Measurements from ENCODE around the gene EHD2. TPM values are rescaled to one million over a fixed set of nuclear protein-coding genes. Genes with fewer than 3 reads are reported as not detected.
A peak's percentile ranks its signal among the peaks of the same experiment; 100 is the strongest.

The EHD2 gene
- total RNA-seq, 1 donor from 2014 or later = 0.49 TPM

DNA sequence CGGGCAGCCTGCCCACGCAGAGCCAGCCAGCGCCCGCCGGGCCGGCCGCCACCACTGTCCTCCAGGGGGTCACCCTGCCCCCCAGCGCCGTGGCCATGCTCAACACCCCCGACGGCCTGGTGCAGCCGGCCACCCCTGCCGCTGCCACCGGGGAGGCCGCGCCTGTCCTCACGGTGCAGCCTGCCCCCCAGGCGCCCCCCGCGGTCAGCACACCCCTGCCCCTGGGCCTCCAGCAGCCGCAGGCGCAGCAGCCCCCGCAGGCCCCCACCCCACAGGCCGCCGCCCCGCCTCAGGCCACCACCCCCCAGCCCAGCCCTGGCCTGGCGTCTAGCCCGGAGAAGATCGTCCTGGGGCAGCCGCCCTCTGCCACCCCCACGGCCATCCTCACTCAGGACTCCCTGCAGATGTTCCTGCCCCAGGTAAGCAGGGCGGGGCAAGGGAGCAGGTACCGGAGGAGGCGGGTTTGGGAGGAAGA lies 32.3 kb upstream of the EHD2 start:
- Mint-ChIP-seq H3K27ac (no peak overlapping the region), H3K4me3 (no peak overlapping the region), H3K4me1 (no peaks in the 10 kb centered on the region), H3K27me3 (no peaks in the 10 kb centered on the region), H3K9me3 (no peaks in the 10 kb centered on the region), H3K36me3 (ENCODE audit: low read depth) (peaks cover 18% of the 10 kb centered on the region)
- DNase-seq = no peak
- intact Hi-C loops (cut with micrococcal nuclease) = no loop called here

DNA sequence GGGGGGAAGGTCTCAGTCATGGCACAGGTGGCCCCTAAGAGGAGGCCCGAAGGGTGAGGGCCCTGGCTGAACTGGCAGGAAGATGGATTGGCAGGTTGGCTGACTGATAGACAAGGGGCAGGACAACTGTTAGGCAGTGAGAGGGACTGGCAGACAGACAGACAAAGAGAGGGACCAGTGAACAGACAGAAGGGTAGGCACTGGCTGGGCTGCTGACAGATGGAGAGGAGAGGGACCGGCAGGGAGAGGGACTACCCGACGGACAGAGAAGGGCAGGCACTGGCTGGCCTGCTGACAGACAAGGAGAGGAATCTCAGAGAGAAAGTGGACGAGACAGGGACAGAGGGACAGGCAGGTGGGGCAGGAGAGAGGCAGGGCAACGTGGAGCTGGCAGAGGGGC lies 31.8 kb upstream of the EHD2 start:
- intact Hi-C loops (cut with micrococcal nuclease) = no loop called here
- Mint-ChIP-seq H3K4me1 (no peaks in the 10 kb centered on the region), H3K36me3 (ENCODE audit: low read depth) (peaks cover 18% of the 10 kb centered on the region), H3K27ac (no peak overlapping the region), H3K9me3 (no peaks in the 10 kb centered on the region), H3K4me3 (no peak overlapping the region), H3K27me3 (no peaks in the 10 kb centered on the region)
- no peak for DNase-seq

DNA sequence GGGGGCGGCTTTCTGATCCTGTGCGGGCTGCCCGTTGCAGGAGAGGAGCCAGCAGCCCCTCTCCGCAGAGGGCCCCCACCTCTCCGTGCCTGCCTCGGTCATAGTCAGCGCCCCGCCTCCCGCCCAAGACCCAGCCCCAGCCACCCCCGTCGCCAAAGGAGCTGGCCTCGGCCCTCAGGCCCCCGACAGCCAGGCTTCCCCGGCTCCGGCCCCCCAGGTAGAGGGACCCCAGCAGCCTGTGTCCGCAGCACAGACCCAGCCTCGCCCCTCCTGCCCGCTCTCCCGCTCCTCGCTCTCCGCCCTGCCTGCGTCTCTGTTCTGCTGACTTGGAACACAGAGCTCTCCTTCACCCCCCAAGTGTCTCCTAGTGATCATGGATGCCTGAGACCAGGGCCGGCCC lies 31.3 kb upstream of the EHD2 start:
- intact Hi-C loops (cut with micrococcal nuclease) = no loop called here
- Mint-ChIP-seq H3K27me3 (no peaks in the 10 kb centered on the region), H3K4me3 (no peak overlapping the region), H3K9me3 (no peaks in the 10 kb centered on the region), H3K27ac (no peak overlapping the region), H3K36me3 (ENCODE audit: low read depth) (peaks cover 13% of the 10 kb centered on the region), H3K4me1 (no peaks in the 10 kb centered on the region)
- DNase-seq = no peak

DNA sequence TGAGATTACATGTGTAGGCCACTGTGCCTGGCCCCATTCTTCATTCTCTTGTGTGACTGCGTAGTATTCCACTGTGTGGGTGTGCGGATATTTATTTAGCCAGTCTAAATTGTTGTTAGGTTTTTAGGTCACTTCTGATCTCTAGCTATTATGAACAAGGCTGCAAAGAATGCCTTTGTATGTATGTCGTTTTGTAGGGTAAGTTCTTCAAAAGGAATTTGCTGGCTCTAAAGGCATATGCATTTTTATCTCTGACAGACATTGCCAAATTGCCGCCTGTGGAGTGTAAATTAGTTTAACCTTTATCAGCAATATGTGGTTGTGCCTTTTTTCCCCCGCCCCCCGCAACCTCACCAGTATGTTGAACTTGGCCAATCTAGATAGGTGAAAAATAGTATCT lies 30.3 kb upstream of the EHD2 start:
- Mint-ChIP-seq H3K27ac (peak overlapping the region; percentile 34), H3K4me1 (no peaks in the 10 kb centered on the region), H3K4me3 (no peak overlapping the region), H3K9me3 (no peaks in the 10 kb centered on the region), H3K27me3 (no peaks in the 10 kb centered on the region), H3K36me3 (ENCODE audit: low read depth) (peaks cover 11% of the 10 kb centered on the region)
- intact Hi-C loops (cut with micrococcal nuclease) = no loop called here
- no peak for DNase-seq

DNA sequence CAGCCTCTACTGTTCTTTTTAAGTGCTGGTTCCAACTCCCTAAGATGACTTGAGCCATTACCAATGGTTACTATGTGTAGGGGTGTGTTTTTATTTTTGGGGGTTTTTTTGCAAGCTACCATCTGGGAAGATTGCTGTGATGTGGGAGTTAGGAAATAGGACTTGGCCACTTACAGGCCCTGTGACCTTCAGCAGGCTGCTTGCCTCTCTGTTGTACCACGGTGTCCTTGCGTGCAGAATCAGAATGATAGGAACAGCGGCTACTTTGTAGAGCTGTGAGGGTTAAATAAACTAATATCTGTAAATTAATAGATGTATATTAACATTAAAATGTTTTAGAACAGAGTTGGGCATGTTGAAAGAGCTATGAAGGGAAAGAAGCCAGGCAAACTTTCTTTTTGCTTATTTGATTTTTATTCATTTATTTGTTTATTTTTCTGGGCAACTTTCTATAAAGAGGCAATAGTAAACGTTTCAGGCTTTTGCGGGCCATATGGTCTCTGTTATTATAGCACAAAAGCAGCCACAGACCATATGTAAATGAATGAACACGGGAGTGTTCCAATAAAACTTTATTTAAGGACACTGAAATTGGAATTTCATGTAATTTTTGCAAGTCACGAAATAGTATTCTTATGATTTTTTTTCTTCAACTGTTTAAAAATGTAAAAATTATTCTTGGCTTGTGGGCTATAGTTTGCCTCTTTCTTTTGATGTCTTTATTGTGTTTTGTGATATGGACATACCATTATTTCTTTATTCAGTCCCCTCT lies 26.4 kb upstream of the EHD2 start:
- no peaks in the 10 kb centered on the region for H3K27me3 Mint-ChIP-seq
- intact Hi-C loops (cut with micrococcal nuclease) = no loop called here
- H3K27ac Mint-ChIP-seq = no peak overlapping the region
- DNase-seq = no peak
- H3K4me1 Mint-ChIP-seq = no peaks in the 10 kb centered on the region
- no peaks in the 10 kb centered on the region for H3K9me3 Mint-ChIP-seq
- H3K36me3 Mint-ChIP-seq (ENCODE audit: low read depth) = peaks cover 7% of the 10 kb centered on the region
- no peak overlapping the region for H3K4me3 Mint-ChIP-seq

DNA sequence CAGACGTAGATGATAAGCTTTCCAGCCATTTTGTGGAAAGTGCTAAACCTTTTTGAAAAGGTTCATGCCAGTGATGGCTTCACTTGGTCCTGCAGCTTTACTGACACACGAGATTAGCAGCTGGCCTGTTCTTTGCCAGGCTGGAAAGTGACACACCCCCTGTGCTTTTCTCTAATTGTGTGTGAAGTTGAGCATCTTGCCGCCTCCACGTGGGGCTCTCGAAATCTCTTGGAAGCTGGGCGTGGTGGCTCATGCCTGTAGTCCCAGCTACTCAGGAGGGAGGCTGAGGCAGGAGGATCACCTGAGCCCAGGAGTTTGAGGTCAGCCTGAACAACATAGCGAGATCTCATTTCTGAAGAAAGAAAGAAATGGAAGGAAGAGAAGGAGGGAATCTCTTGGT lies 25.3 kb upstream of the EHD2 start:
- no peak overlapping the region for H3K4me3 Mint-ChIP-seq
- no peaks in the 10 kb centered on the region for H3K4me1 Mint-ChIP-seq
- no peak overlapping the region for H3K27ac Mint-ChIP-seq

DNA sequence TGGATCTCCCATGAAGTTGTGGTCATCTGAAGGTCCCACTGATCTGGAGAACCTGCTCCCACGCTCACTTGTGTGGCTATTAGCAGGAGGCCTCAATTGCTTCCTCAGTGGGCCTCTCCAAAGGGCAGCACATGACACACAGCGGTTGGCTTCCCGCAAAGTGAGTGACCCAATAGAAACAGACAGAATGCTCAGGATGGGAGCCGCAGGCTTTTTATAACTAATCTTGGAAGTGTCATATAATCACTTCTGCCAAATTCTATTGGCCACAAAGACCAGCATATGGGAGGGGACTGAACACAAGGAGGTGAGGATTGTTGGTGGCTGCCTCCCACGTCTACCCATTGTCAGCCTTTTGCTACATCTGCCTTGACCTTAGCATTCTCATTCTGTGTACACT lies 22.1 kb upstream of the EHD2 start:
- H3K27me3 Mint-ChIP-seq = no peaks in the 10 kb centered on the region
- no peaks in the 10 kb centered on the region for H3K4me1 Mint-ChIP-seq
- intact Hi-C loops (cut with micrococcal nuclease) = no loop called here
- DNase-seq = no peak
- no peaks in the 10 kb centered on the region for H3K9me3 Mint-ChIP-seq
- peaks cover 12% of the 10 kb centered on the region for H3K36me3 Mint-ChIP-seq (ENCODE audit: low read depth)
- H3K27ac Mint-ChIP-seq = no peak overlapping the region
- no peak overlapping the region for H3K4me3 Mint-ChIP-seq

More for the DNA sequence above, 25.3 kb upstream of the EHD2 start:
- intact Hi-C loops (cut with micrococcal nuclease) = no loop called here
- no peaks in the 10 kb centered on the region for H3K9me3 Mint-ChIP-seq
- DNase-seq = no peak
- H3K36me3 Mint-ChIP-seq (ENCODE audit: low read depth) = peaks cover 6% of the 10 kb centered on the region
- no peaks in the 10 kb centered on the region for H3K27me3 Mint-ChIP-seq

DNA sequence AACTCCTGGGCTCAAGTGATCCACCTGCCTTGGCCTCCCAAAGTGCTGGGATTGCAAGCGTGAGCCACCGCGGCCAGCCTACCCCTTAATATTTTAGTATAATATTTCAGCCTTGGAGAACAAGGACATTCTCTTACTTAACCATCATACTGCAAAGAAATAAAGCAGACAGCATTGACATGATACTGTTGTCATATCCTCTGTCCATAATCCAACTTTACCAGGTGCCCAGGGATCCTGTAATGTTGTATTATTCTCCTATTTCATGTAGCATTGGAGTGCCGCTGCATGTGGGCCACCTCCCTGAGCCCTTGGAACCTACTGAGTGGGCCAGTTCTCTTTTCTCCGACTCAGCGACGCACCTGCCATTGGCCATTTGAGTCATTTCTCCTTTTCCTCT lies 21.4 kb upstream of the EHD2 start:
- Mint-ChIP-seq H3K36me3 (ENCODE audit: low read depth) (peaks cover 12% of the 10 kb centered on the region), H3K9me3 (no peaks in the 10 kb centered on the region), H3K4me1 (no peaks in the 10 kb centered on the region), H3K27ac (no peak overlapping the region), H3K27me3 (no peaks in the 10 kb centered on the region), H3K4me3 (no peak overlapping the region)
- no peak for DNase-seq
- intact Hi-C loops (cut with micrococcal nuclease) = no loop called here

DNA sequence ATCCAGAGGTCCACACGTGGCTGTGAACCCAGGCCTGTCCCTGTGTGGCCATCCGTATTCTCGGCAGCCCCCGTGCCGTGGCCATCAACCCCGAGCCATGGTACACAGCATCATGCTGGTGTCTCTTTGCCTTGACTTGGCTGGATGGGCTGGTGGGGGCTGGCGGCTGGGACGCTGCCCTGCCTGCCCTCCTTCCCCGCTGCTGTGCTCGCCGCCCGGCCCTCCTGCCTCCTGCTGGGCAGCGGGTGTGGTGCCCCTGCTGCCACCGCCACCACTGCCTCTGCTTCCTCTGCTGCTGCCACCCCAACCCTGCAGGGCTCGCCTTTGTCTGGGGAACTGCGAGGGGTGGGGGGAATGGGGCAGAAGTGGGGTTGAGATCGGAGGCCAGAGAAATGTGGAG lies 19.7 kb upstream of the EHD2 start:
- DNase-seq = no peak
- Mint-ChIP-seq H3K4me1 (no peaks in the 10 kb centered on the region), H3K4me3 (no peak overlapping the region), H3K9me3 (no peaks in the 10 kb centered on the region), H3K27ac (no peak overlapping the region), H3K36me3 (ENCODE audit: low read depth) (peaks cover 12% of the 10 kb centered on the region), H3K27me3 (no peaks in the 10 kb centered on the region)
- intact Hi-C loops (cut with micrococcal nuclease) = no loop called here

DNA sequence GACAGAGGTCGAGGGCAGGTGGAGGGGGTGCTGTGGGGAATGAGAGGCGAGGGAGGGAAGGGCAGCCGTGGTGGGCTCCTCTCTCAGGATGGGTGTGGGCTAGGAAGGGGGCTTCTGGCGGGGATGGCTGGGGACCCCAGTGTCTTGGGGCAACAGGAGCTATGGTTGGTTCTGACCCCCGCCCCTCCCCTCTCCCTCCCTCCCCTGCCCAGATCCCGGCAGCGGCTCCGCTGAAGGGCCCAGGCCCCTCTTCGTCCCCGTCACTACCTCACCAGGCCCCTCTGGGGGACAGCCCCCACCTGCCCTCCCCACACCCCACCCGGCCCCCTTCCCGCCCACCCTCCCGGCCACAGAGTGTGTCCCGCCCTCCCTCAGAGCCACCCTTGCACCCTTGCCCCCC lies 19.3 kb upstream of the EHD2 start:
- Mint-ChIP-seq H3K27ac (no peak overlapping the region), H3K27me3 (no peaks in the 10 kb centered on the region), H3K4me1 (no peaks in the 10 kb centered on the region), H3K4me3 (no peak overlapping the region), H3K9me3 (no peaks in the 10 kb centered on the region), H3K36me3 (ENCODE audit: low read depth) (peaks cover 12% of the 10 kb centered on the region)
- DNase-seq = no peak
- intact Hi-C loops (cut with micrococcal nuclease) = no loop called here

DNA sequence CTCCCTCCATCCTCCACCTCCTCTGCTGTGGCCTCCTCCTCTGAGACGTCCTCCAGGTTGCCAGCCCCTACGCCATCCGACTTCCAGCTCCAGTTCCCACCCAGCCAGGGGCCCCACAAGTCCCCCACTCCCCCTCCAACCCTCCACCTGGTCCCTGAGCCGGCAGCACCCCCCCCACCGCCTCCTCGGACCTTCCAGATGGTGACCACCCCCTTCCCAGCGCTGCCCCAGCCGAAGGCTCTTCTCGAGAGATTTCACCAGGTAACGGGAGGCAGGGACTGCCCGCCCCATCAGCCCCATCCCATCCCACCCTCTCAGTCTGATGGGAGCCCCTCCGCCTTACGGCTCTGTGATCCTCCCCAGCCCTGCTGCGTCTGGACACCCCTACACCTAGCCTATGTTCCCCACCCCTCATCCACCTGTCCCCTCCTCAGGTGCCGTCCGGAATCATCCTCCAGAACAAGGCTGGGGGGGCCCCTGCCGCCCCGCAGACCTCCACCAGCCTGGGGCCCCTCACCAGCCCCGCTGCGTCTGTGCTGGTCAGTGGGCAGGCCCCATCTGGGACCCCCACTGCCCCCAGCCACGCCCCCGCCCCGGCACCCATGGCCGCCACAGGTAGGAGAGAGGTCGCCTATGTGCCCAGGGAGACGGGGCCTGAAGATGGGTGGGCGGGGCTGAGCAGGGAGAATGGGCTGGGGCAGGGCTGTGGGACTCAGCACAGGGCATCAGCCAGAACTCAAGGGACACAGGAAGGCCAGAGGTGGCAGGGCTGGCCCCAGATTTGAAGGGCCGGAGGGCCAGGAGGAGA lies 18.6 kb upstream of the EHD2 start:
- DNase-seq = no peak
- H3K27me3 Mint-ChIP-seq = no peaks in the 10 kb centered on the region
- H3K4me1 Mint-ChIP-seq = no peaks in the 10 kb centered on the region
- peaks cover 14% of the 10 kb centered on the region for H3K36me3 Mint-ChIP-seq (ENCODE audit: low read depth)
- intact Hi-C loops (cut with micrococcal nuclease) = loop anchor here (5.0 kb wide), 1 partner anchor 92 kb away; no protein-coding TSS in a partner anchor
- no peak overlapping the region for H3K4me3 Mint-ChIP-seq
- H3K27ac Mint-ChIP-seq = no peak overlapping the region
- no peaks in the 10 kb centered on the region for H3K9me3 Mint-ChIP-seq

DNA sequence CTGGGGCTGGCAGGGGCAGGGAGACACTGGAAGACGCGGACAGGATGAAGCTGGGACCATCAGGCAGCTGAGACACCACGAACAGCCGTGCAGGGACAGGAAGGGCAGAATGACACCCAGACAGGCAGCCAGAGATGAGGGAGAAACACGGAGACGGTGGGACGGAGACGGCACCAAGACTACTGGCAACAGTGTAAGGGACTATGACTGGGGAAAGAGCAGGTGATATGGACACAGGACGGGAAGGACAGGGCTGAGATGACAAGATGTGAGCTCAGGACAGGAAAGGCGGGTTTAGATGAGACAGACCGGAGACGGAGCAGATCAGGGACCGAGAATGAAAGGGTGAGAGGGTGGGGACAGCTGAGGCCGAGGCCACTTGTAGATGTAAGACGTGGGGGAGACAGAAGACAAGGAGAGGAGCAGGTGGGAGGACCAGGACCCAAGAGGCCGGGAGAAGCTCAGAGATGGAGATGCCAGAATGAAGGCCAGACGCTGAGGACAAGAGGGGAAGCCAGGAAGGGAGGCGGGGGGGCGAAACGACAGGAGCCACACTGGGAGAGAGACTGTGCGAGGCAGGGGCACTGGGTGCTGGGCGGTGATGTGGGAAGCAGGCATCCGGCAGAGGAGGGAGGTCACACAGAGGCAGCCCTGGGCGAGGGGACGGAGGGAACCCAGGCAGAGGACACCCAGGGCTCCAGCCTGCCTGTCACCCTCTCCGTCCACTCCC lies 17.5 kb upstream of the EHD2 start:
- DNase-seq = no peak
- H3K36me3 Mint-ChIP-seq (ENCODE audit: low read depth) = peaks cover 12% of the 10 kb centered on the region
- no peak overlapping the region for H3K4me3 Mint-ChIP-seq
- H3K27ac Mint-ChIP-seq = no peak overlapping the region
- no peaks in the 10 kb centered on the region for H3K27me3 Mint-ChIP-seq
- no peaks in the 10 kb centered on the region for H3K4me1 Mint-ChIP-seq
- H3K9me3 Mint-ChIP-seq = no peaks in the 10 kb centered on the region
- intact Hi-C loops (cut with micrococcal nuclease) = loop anchor here (5.0 kb wide), 1 partner anchor 93 kb away; no protein-coding TSS in a partner anchor

DNA sequence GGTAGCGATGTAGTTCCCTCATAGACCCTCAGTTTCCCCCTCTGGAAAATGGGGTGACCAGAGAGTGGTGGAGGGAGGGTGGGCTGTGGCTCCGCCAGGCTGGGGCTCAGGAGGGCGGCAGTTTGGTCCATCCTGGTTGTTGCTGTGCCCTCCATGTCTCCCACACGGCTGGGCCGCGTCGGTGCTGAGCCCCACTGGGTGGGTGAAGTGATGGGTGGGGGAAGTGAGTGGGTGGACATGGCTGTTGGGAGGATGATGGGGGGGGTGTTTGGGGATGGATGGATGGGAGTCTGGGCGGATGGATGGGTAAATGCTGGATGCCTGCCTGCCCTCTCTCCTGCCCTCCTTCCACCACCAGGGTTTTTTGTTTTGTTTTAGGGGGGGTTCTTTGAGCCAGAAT lies 16.6 kb upstream of the EHD2 start:
- no peaks in the 10 kb centered on the region for H3K27me3 Mint-ChIP-seq
- DNase-seq = no peak
- intact Hi-C loops (cut with micrococcal nuclease) = loop anchor here (5.0 kb wide), 1 partner anchor 94 kb away; no protein-coding TSS in a partner anchor
- H3K4me1 Mint-ChIP-seq = no peaks in the 10 kb centered on the region
- H3K27ac Mint-ChIP-seq = no peak overlapping the region
- H3K4me3 Mint-ChIP-seq = no peak overlapping the region
- H3K9me3 Mint-ChIP-seq = no peaks in the 10 kb centered on the region
- H3K36me3 Mint-ChIP-seq (ENCODE audit: low read depth) = peaks cover 10% of the 10 kb centered on the region
